ENCODE data around the gene KRTAP19-8.

The KRTAP19-8 gene

GRCh38 chr21:31012133-31013089, 25.9 kb downstream of the KRTAP19-8 start:
- no peak for DNase-seq (ENCODE audit: low read depth in 4 of 4, low spot score in 1 of 4)

- DNase-seq (ENCODE audit: low read depth in 4 of 4, low spot score in 1 of 4): no peak
These were observed 26.9 kb downstream of the KRTAP19-8 start for GRCh38 chr21:31011412-31011811.

- no peak for DNase-seq (ENCODE audit: low read depth in 4 of 4, low spot score in 1 of 4)
These were observed 29.9 kb downstream of the KRTAP19-8 start for GRCh38 chr21:31008355-31008754.

- no peak for DNase-seq (ENCODE audit: low read depth in 4 of 4, low spot score in 1 of 4)
These were observed 33.3 kb downstream of the KRTAP19-8 start for GRCh38 chr21:31005019-31005418.

- no peak for DNase-seq (ENCODE audit: low read depth in 4 of 4, low spot score in 1 of 4)
These were observed 34.8 kb downstream of the KRTAP19-8 start for GRCh38 chr21:31003471-31003870.

GRCh38 chr21:30997541-30997940, 40.7 kb downstream of the KRTAP19-8 start:
- DNase-seq (ENCODE audit: low read depth in 4 of 4, low spot score in 1 of 4): no peak

GRCh38 chr21:30996728-30997127, 41.5 kb downstream of the KRTAP19-8 start:
- no peak for DNase-seq (ENCODE audit: low read depth in 4 of 4, low spot score in 1 of 4)

- DNase-seq (ENCODE audit: low read depth in 4 of 4, low spot score in 1 of 4): no peak
These were observed 43.3 kb downstream of the KRTAP19-8 start for GRCh38 chr21:30994932-30995331.

GRCh38 chr21:30990514-30991262, 47.6 kb downstream of the KRTAP19-8 start:
- no peak for DNase-seq (ENCODE audit: low read depth in 4 of 4, low spot score in 1 of 4)

- DNase-seq (ENCODE audit: low read depth in 4 of 4, low spot score in 1 of 4): no peak
These were observed 49.6 kb downstream of the KRTAP19-8 start for GRCh38 chr21:30988706-30989105.
